Mucosa of descending colon (tissue), 3 donors: ENCODE results near the gene EFNA5. TPM values are rescaled to one million over a fixed set of nuclear protein-coding genes. Genes with fewer than 3 reads are reported as not detected.

Experiments used
- ATAC-seq: fragments of 200-7000 bp; cut with Tn5 transposase; one replicate; pipeline ENCODE4 v1.9.1; 2020; ENCODE audit warnings: mild to moderate bottlenecking, moderate library complexity
- DNase-seq, 3 donors: peaks; one replicate each; pipeline ENCODE4 v3.0.0-alpha.2; 2020
- H3K36me3 ChIP-seq: fragments of 200-600 bp; one replicate; pipeline ENCODE4 v1.8.0; 2021; ENCODE audit warnings: low read depth, mild to moderate bottlenecking
- H3K4me1 ChIP-seq: fragments of 200-600 bp; one replicate; pipeline ENCODE4 v1.8.0; 2021; ENCODE audit warnings: low read depth, mild to moderate bottlenecking
- H3K4me3 ChIP-seq: fragments of 200-600 bp; one replicate; pipeline ENCODE4 v1.8.0; 2021; ENCODE audit warnings: mild to moderate bottlenecking
- H3K9me3 ChIP-seq: fragments of 200-600 bp; one replicate; pipeline ENCODE4 v1.8.0; 2021; ENCODE audit warnings: mild to moderate bottlenecking
- CTCF ChIP-seq: fragments of 200-600 bp; IDR thresholded peaks from one replicate; pipeline ENCODE4 v1.8.0; 2022; ENCODE audit warnings: antibody characterized with exemption, mild to moderate bottlenecking
- intact Hi-C, 2 donors: fragments of 100-400 bp; cut with DNase I in 1 of 2; cut with micrococcal nuclease in 1 of 2; formaldehyde crosslinking; loops; one replicate each; pipeline versions ENCODE4 v1.11.0 to v1.11.1; 2022; cut with DNase I, micrococcal nuclease
- total RNA-seq, 3 donors: library from RNA; stranded (reverse); fragmentation: NEBNext Ultra II Directional in 2 of 3; extraction: Animal tissue kit (Norgen Biotek cat#: 25700) in 2 of 3; gene quantifications; one replicate each; pipeline versions ENCODE4 v1.2.1 to v1.2.4, GENCODE V29; 2021 to 2023
- donor health status: DM: no; HTN: no; CAD: no; lungs with moderate emphysema.
- donor health status: DM: no; HTN: no; CAD: no.
- donor health status: DM: no; HTN: yes; CAD: no.

EFNA5 gene
- total RNA-seq, 3 donors from 2014 or later: 12.7 to 14.4 (median 14.3) TPM

GRCh38 chr5:107415762-107416161, 255.0 kb downstream of the EFNA5 start:
- H3K36me3 ChIP-seq: no peaks in the 10 kb centered on the region
- no peaks in the 10 kb centered on the region for H3K4me1 ChIP-seq
- H3K4me3 ChIP-seq: no peak overlapping the region
- H3K9me3 ChIP-seq: no peaks in the 10 kb centered on the region
- ATAC-seq: no peak
- DNase-seq: no peak
- intact Hi-C loops: no loop called here
- no peak for TF ChIP-seq CTCF

GRCh38 chr5:107414802-107415201, 255.9 kb downstream of the EFNA5 start:
- no peak for TF ChIP-seq CTCF
- Histone ChIP-seq H3K9me3 (no peaks in the 10 kb centered on the region), H3K36me3 (no peaks in the 10 kb centered on the region), H3K4me3 (no peak overlapping the region), H3K4me1 (no peaks in the 10 kb centered on the region)
- DNase-seq (no peak), ATAC-seq (no peak)
- intact Hi-C loops: no loop called here

DNA sequence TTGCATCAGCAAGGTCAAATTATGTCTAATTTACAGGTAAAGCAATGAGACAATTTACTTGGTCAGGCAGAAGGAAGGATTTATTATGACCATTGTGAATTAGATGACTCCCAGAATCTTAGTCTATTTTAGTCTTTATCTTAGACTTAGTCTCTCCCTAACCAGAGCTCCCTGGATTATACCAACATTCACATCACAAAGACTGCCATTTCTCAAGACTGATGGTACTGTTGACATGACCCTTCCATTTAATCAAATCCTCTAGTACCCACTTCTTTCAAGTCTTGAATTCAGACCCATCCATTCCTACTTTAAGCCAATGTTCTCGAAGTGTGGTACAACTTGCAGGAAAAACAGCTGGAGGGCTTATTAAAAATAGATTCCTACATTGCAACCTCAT, 257.0 kb downstream of the EFNA5 start:
- DNase-seq (no peak), ATAC-seq (no peak)
- no peaks in the 10 kb centered on the region for H3K9me3 ChIP-seq
- no peaks in the 10 kb centered on the region for H3K36me3 ChIP-seq
- TF ChIP-seq CTCF: no peak
- no peaks in the 10 kb centered on the region for H3K4me1 ChIP-seq
- intact Hi-C loops: no loop called here
- H3K4me3 ChIP-seq: no peak overlapping the region

GRCh38 chr5:107408564-107408963, 262.2 kb downstream of the EFNA5 start:
- no peaks in the 10 kb centered on the region for H3K4me1 ChIP-seq
- ATAC-seq (no peak), DNase-seq (no peak)
- no peaks in the 10 kb centered on the region for H3K9me3 ChIP-seq
- intact Hi-C loops: no loop called here
- H3K4me3 ChIP-seq: no peak overlapping the region
- no peaks in the 10 kb centered on the region for H3K36me3 ChIP-seq
- TF ChIP-seq CTCF: no peak

GRCh38 chr5:107407713-107408298, 262.9 kb downstream of the EFNA5 start:
- H3K9me3 ChIP-seq: no peaks in the 10 kb centered on the region
- H3K36me3 ChIP-seq: no peaks in the 10 kb centered on the region
- no peaks in the 10 kb centered on the region for H3K4me1 ChIP-seq
- intact Hi-C loops: no loop called here
- ATAC-seq (no peak), DNase-seq (no peak)
- H3K4me3 ChIP-seq: no peak overlapping the region
- TF ChIP-seq CTCF: no peak
